ENCODE measurements around the gene CDS1. TPM values are rescaled to one million over a fixed set of nuclear protein-coding genes. Genes with fewer than 3 reads are reported as not detected.

The CDS1 gene
- total RNA-seq, 1 donor from 2014 or later = not detected

GRCh38 chr4:84597450-84597849, 14.5 kb downstream of the CDS1 start:
- DNase-seq (ENCODE audit: low spot score) = no peak
- intact Hi-C loops (cut with DNase I) = no loop called here

GRCh38 chr4:84606645-84607044, 23.7 kb downstream of the CDS1 start:
- DNase-seq (ENCODE audit: low spot score) = no peak
- intact Hi-C loops (cut with DNase I) = no loop called here

- no peak for DNase-seq (ENCODE audit: low spot score)
- intact Hi-C loops (cut with DNase I) = no loop called here
Measured at GRCh38 chr4:84611531-84611930, 28.6 kb downstream of the CDS1 start.

- DNase-seq (ENCODE audit: low spot score) = no peak
- intact Hi-C loops (cut with DNase I) = no loop called here
Measured at GRCh38 chr4:84614891-84615290, 32.0 kb downstream of the CDS1 start.

GRCh38 chr4:84615355-84615754, 32.4 kb downstream of the CDS1 start:
- intact Hi-C loops (cut with DNase I) = no loop called here
- no peak for DNase-seq (ENCODE audit: low spot score)

- intact Hi-C loops (cut with DNase I) = no loop called here
- DNase-seq (ENCODE audit: low spot score) = no peak
Measured at GRCh38 chr4:84622959-84623358, 40.0 kb downstream of the CDS1 start.

- DNase-seq (ENCODE audit: low spot score) = no peak
- intact Hi-C loops (cut with DNase I) = no loop called here
Measured at GRCh38 chr4:84623661-84624060, 40.7 kb downstream of the CDS1 start.

- no peak for DNase-seq (ENCODE audit: low spot score)
- intact Hi-C loops (cut with DNase I) = no loop called here
Measured at GRCh38 chr4:84626673-84627072, 43.7 kb downstream of the CDS1 start.

- no peak for DNase-seq (ENCODE audit: low spot score)
- intact Hi-C loops (cut with DNase I) = no loop called here
Measured at GRCh38 chr4:84631573-84631972, 48.6 kb downstream of the CDS1 start.

GRCh38 chr4:84632092-84632491, 49.2 kb downstream of the CDS1 start:
- no peak for DNase-seq (ENCODE audit: low spot score)
- intact Hi-C loops (cut with DNase I) = no loop called here

- DNase-seq (ENCODE audit: low spot score) = no peak
- intact Hi-C loops (cut with DNase I) = no loop called here
Measured at GRCh38 chr4:84634961-84635360, 52.0 kb downstream of the CDS1 start.

GRCh38 chr4:84638092-84638491, 55.2 kb downstream of the CDS1 start:
- intact Hi-C loops (cut with DNase I) = no loop called here
- DNase-seq (ENCODE audit: low spot score) = no peak

- DNase-seq (ENCODE audit: low spot score) = no peak
- intact Hi-C loops (cut with DNase I) = no loop called here
Measured at GRCh38 chr4:84639145-84639544, 56.2 kb downstream of the CDS1 start.

GRCh38 chr4:84644087-84644486, 61.2 kb downstream of the CDS1 start:
- no peak for DNase-seq (ENCODE audit: low spot score)
- intact Hi-C loops (cut with DNase I) = no loop called here

- intact Hi-C loops (cut with DNase I) = no loop called here
- no peak for DNase-seq (ENCODE audit: low spot score)
Measured at GRCh38 chr4:84647312-84647884, 64.5 kb downstream of the CDS1 start.

GRCh38 chr4:84648178-84648577, 65.3 kb downstream of the CDS1 start:
- no peak for DNase-seq (ENCODE audit: low spot score)
- intact Hi-C loops (cut with DNase I) = no loop called here

- no peak for DNase-seq (ENCODE audit: low spot score)
- intact Hi-C loops (cut with DNase I) = no loop called here
Measured at GRCh38 chr4:84648863-84649647, 66.1 kb downstream of the CDS1 start.

- intact Hi-C loops (cut with DNase I) = no loop called here
- DNase-seq (ENCODE audit: low spot score) = no peak
Measured at GRCh38 chr4:84651499-84651898, 68.6 kb downstream of the CDS1 start.

- no peak for DNase-seq (ENCODE audit: low spot score)
- intact Hi-C loops (cut with DNase I) = no loop called here
Measured at GRCh38 chr4:84652478-84652877, 69.6 kb downstream of the CDS1 start.

- intact Hi-C loops (cut with DNase I) = no loop called here
- no peak for DNase-seq (ENCODE audit: low spot score)
Measured at GRCh38 chr4:84660606-84661005, 77.7 kb downstream of the CDS1 start.

- no peak for DNase-seq (ENCODE audit: low spot score)
- intact Hi-C loops (cut with DNase I) = no loop called here
Measured at GRCh38 chr4:84661191-84661939, 78.4 kb downstream of the CDS1 start.

Measured in cardiac septum (tissue), 1 donor.